ENCODE results near the gene LRRC34.

The LRRC34 gene

DNA sequence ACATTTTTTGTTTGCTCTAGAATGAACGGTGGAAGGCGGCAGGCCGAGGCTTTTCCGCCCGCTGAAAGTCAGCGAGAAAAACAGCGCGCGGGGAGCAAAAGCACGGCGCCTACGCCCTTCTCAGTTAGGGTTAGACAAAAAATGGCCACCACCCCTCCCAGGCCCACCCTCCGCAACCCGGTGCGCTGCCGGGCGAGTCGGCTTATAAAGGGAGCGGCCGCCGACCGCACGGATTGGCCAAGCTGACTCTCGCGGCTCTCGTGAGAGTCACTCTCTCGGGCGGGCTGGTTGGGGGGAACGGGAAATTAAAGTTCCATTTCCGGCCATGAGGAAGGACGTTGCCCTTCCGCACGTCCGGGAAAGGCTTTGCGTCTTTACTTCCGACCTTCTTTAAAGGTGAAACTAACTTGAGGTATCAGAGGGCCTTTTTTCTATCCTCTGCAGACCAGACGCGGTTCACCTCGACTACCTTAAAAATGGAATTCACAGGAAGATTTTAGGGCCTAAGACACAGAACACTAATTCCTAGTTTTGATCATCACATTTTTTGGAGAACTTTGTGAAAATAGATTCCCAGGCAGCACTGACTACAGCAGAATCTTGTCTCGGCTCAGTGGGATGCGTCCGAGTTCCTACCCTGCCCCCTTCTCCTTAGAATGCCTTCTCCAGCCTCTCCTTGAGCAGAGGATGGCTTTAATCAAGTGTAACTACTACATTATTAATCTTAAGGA lies 47.7 kb downstream of the LRRC34 start, which contains the start of gene TERC:
TERC (minus strand) TSS at position 179 of the 731 bp plus-strand sequence.
- peak; percentile 91 to 92 for DNase-seq

DNA sequence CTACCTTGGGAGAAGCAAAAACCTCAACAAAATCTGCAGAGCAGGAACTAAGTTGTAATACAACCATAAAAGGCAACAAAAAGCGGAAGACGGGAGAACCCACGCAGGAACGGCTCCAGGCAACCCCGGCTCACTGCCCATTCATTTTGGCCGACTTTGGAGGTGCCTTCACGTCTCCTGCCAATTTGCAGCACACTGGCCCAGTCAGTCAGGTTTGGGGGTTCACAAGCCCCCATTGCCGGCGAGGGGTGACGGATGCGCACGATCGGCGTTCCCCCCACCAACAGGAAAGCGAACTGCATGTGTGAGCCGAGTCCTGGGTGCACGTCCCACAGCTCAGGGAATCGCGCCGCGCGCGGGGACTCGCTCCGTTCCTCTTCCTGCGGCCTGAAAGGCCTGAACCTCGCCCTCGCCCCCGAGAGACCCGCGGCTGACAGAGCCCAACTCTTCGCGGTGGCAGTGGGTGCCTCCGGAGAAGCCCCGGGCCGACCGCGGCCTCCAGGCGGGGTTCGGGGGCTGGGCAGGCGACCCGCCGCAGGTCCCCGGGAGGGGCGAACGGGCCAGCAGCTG lies 48.3 kb downstream of the LRRC34 start:
- TF ChIP-seq POLR2A (IDR thresholded peaks at IDR 0.05; ENCODE audit: low read length) (no peak), GATA1 (IDR thresholded peaks at IDR 0.05; ENCODE audit: low read depth, low read length) (no peak)
- DNase-seq, result peak; percentile 76 to 77

More for the DNA sequence above, 47.7 kb downstream of the LRRC34 start, which contains the start of gene TERC:
- peak; percentile 95 for TF ChIP-seq POLR2A (IDR thresholded peaks at IDR 0.05; ENCODE audit: low read length)
- no peak for TF ChIP-seq GATA1 (IDR thresholded peaks at IDR 0.05; ENCODE audit: low read depth, low read length)

DNA sequence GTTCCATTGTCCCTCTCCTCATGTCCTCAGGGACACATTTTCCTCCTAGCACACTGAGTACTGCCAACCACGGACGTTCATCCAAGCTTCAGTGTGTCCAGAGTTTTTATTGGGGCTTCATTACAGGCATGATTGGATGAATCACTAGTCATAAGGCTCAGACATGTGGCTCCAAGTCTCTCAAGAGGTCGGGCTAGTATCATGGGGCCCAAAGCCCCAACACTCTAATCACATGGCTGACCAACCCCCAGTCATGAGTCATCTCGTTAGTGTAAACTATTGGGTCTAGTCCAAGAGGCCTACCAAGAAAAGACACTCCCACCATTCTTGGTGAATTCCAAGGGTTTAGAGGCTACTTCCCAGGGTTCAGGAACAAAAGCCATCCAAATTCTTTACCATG lies 52.2 kb downstream of the LRRC34 start:
- DNase-seq, result peak; percentile 29 to 39
- TF ChIP-seq POLR2A (IDR thresholded peaks at IDR 0.05; ENCODE audit: low read length) (no peak), GATA1 (IDR thresholded peaks at IDR 0.05; ENCODE audit: low read depth, low read length) (no peak)

DNA sequence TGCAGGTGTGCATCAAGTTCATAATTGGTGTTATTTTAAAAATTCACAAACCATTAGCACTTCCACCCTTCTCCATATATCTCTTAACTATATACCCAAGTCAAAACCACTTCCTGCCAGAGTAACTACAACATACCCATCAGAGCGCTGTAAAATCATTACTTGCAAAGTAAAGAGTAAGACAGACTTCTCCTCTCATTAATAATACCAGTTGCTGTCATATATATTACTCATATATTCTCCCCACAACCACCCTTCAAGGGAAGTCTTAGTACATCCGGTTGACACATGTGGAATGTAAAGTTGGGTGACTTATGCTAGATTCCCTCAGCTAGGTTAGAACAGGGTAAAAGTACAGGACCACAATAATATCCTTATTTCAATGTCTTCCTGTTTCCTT lies 53.4 kb downstream of the LRRC34 start:
- TF ChIP-seq POLR2A (IDR thresholded peaks at IDR 0.05; ENCODE audit: low read length) (no peak), GATA1 (IDR thresholded peaks at IDR 0.05; ENCODE audit: low read depth, low read length) (no peak)
- DNase-seq, result no peak

DNA sequence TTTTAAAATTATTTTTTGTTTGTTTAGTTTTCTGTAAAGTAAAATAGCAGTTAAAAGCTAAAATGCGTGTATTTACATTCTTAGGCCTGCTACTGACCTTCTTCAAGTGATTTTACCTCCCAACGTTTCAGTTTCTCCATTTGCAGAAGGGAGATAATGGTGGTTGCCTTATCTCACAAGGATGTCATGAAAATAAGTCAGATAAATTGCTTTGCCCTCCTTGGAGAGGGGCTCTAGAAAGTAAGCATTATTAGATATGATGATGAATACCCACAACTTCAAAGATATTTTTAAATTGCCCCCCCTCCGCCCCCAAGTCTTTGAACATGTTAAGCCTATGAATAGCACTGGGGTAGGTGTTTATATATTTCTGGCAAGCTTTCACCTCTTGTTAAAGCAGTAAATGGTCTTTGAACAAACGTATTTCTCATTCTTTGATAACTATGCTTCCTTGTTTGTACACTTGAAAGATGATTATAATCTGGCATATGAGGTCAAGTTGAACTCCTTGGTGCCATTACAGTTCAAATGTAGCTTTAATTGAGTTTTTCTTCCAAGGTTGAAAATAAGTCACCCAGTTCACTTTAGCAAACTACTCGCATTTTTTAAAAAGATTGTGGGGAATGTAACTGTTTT lies 54.2 kb downstream of the LRRC34 start:
- peak; percentile 42 to 81 for DNase-seq
- TF ChIP-seq POLR2A (IDR thresholded peaks at IDR 0.05; ENCODE audit: low read length) (no peak), GATA1 (IDR thresholded peaks at IDR 0.05; ENCODE audit: low read depth, low read length) (no peak)

DNA sequence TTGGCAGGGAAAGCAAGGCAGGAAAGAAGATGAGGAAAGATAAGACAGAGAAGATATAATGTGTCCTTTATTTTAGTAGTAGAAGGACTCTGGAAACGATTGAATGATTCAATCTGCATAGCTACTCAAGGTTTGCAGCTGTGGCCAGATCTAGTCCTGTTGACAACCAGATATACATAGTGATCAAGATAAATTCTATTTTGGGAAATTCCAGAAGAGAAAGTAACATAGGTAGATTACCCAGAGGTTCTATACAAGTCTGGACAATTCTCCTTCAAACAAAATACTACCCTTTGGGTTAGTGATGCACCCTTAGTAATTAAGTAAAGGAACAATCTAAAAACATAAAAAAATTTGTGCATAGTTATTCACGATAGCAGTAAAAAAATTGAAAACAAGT lies 57.2 kb downstream of the LRRC34 start:
- DNase-seq, result no peak
- TF ChIP-seq GATA1 (IDR thresholded peaks at IDR 0.05; ENCODE audit: low read depth, low read length) (no peak), POLR2A (IDR thresholded peaks at IDR 0.05; ENCODE audit: low read length) (no peak)

GRCh38 chr3:169754711-169755110 lies 58.0 kb downstream of the LRRC34 start:
- no peak for TF ChIP-seq GATA1 (IDR thresholded peaks at IDR 0.05; ENCODE audit: low read depth, low read length)
- TF ChIP-seq POLR2A (IDR thresholded peaks at IDR 0.05; ENCODE audit: low read length), result no peak
- no peak for DNase-seq

DNA sequence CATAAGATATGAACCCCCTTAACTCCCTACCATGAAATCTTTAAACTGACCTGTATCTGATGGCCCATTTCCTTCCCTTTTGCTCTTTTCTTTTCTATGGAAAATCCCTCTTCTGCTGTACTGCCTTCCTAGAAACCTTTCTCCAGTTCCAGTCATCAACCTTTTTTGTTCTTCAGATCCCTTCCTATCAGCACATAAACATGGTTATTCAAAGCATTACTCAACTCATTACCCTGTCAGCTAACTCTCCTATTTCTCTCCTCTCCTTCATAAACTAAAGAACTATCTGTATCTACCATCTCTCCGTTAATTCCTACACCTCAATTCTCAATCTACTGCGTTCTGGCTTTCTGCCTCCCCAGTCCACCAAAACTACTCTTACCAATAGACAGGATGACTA lies 60.8 kb downstream of the LRRC34 start:
- no peak for DNase-seq
- TF ChIP-seq POLR2A (IDR thresholded peaks at IDR 0.05; ENCODE audit: low read length) (no peak), GATA1 (IDR thresholded peaks at IDR 0.05; ENCODE audit: low read depth, low read length) (no peak)

- TF ChIP-seq GATA1 (IDR thresholded peaks at IDR 0.05; ENCODE audit: low read depth, low read length) (no peak), POLR2A (IDR thresholded peaks at IDR 0.05; ENCODE audit: low read length) (no peak)
- no peak for DNase-seq
Measured at GRCh38 chr3:169750665-169751064, 62.0 kb downstream of the LRRC34 start.

DNA sequence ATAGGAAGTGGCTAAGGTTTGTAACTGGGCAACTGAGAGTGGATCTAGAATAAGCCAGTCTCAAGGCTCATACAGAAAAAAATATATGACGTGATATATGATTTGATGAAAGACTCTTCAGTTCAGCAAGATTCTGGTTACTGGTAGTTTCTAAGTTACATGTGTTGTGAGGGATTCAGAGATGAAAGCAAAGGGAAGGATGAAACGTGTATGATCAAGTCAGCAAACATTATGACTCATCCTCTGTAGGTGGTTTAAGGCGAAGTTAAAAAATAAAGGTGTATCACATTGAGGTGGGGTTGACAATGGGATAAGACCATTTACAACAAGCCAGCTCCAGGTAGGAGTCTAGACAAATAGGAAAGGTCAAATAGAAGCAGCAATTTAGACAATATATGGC lies 64.0 kb downstream of the LRRC34 start:
- DNase-seq, result no peak
- no peak for TF ChIP-seq POLR2A (IDR thresholded peaks at IDR 0.05; ENCODE audit: low read length)
- no peak for TF ChIP-seq GATA1 (IDR thresholded peaks at IDR 0.05; ENCODE audit: low read depth, low read length)

- DNase-seq, result no peak
- TF ChIP-seq GATA1 (IDR thresholded peaks at IDR 0.05; ENCODE audit: low read depth, low read length), result no peak
- TF ChIP-seq POLR2A (IDR thresholded peaks at IDR 0.05; ENCODE audit: low read length), result no peak
Measured at GRCh38 chr3:169746924-169747323, 65.8 kb downstream of the LRRC34 start.

- TF ChIP-seq POLR2A (IDR thresholded peaks at IDR 0.05; ENCODE audit: low read length) (no peak), GATA1 (IDR thresholded peaks at IDR 0.05; ENCODE audit: low read depth, low read length) (no peak)
- DNase-seq, result peak in 1 of 2 experiments; percentile 7
Measured at GRCh38 chr3:169744366-169745054, 68.2 kb downstream of the LRRC34 start.
